HepG2 (cell line): ENCODE measurements around the gene RSBN1. TPM values are rescaled to one million over a fixed set of nuclear protein-coding genes. Genes with fewer than 3 reads are reported as not detected.

Experiments
- ATAC-seq: fragments of 200-7000 bp; cut with Tn5 transposase; 3 replicates; pipeline ENCODE4 v1.9.1; 2020; ENCODE audit warnings: mild to moderate bottlenecking, moderate library complexity
- BruUV-seq: library from RNA; stranded (reverse); fragments of 400-500 nt; replicated peaks from 2 replicates; lab custom pipeline; 2021; lab: Mats Ljungman, UMichigan
- CTCF ChIA-PET: fragments of 300-600 bp; formaldehyde crosslinking; extraction: SDS; loops from one replicate; lab custom pipeline; 2021; ENCODE audit warnings: low total read pairs, inconsistent platforms, low intra/inter-chr PET ratio; lab: Yijun Ruan, JAX
- POLR2A ChIA-PET: fragments of 350-600 bp; sonication (Branson Sonifier 250); formaldehyde crosslinking; loops from one replicate; lab custom pipeline; 2020; ENCODE audit warnings: antibody characterized with exemption, inconsistent platforms; lab: Yijun Ruan, JAX
- DNase-seq: peaks from one replicate; pipeline ENCODE4 v3.0.0-alpha.2; 2015; ENCODE audit warnings: low spot score
- FAIRE-seq: peaks from 3 replicates; lab custom pipeline; 2011; peaks lifted over from hg19 to GRCh38; lab: Jason Lieb, UNC
- H2AFZ ChIP-seq: one replicate; pipeline ENCODE4 v1.6.1; 2011; ENCODE audit warnings: low read length, inconsistent platforms
- H3K27ac ChIP-seq: fragments of 300-600 bp; 3 replicates; pipeline ENCODE4 v1.8.0; 2011; ENCODE audit warnings: mixed run types, mild to moderate bottlenecking, mixed read lengths, low read length, inconsistent platforms; ENCODE audit not compliant: insufficient read depth; ENCODE audit errors: extremely low read length
- H3K27me3 ChIP-seq, 2 experiments: fragments of 200-600 bp in 1 of 2; 2 replicates in 1 of 2; 3 replicates in 1 of 2; pipeline versions ENCODE4 v1.6.0 to v1.8.0; 2011; ENCODE audit warnings: low read length in 2 of 2, mild to moderate bottlenecking in 2 of 2, moderate library complexity in 2 of 2, inconsistent platforms in 1 of 2; ENCODE audit not compliant: insufficient read depth in 2 of 2, control insufficient read depth in 1 of 2
- H3K36me3 ChIP-seq, 2 experiments: fragments of 200-600 bp in 1 of 2; replicated peaks in 1 of 2; 2 replicates in 1 of 2; 3 replicates in 1 of 2; pipeline versions ENCODE4 v1.5.1 to v1.8.0; 2011; ENCODE audit warnings: low read length in 2 of 2, inconsistent platforms in 1 of 2; ENCODE audit not compliant: insufficient read depth in 2 of 2, control insufficient read depth in 1 of 2
- H3K4me1 ChIP-seq: 2 replicates; pipeline ENCODE4 v1.5.1; 2012; ENCODE audit warnings: low read length, inconsistent platforms; ENCODE audit not compliant: insufficient read depth
- H3K4me2 ChIP-seq: 2 replicates; pipeline ENCODE4 v1.6.0; 2011; ENCODE audit warnings: low read depth, low read length, inconsistent platforms
- H3K4me3 ChIP-seq, 3 experiments: fragments of 200-600 bp in 1 of 3; sonication (generic), shearing (Covaris generic) in 1 of 3; replicated peaks in 1 of 3; 2 replicates each; pipeline ENCODE4 v1.5.1; 2011 to 2016; ENCODE audit warnings: low read length in 3 of 3, inconsistent platforms in 2 of 3, low read depth in 2 of 3, mild to moderate bottlenecking in 2 of 3, control low read depth in 1 of 3, mixed read lengths in 1 of 3; ENCODE audit not compliant: insufficient read depth in 1 of 3
- H3K79me2 ChIP-seq: one replicate; pipeline ENCODE4 v1.6.1; 2011; ENCODE audit warnings: low read length, inconsistent platforms; ENCODE audit not compliant: insufficient read depth
- H3K9ac ChIP-seq: 2 replicates; pipeline ENCODE4 v1.6.0; 2011; ENCODE audit warnings: mild to moderate bottlenecking, low read depth, low read length, inconsistent platforms; ENCODE audit not compliant: insufficient read depth
- H3K9me3 ChIP-seq: 2 replicates; pipeline ENCODE4 v1.5.1; 2012; ENCODE audit warnings: mild to moderate bottlenecking, low read length
- H4K20me1 ChIP-seq: 2 replicates; pipeline ENCODE4 v1.6.0; 2011; ENCODE audit warnings: inconsistent platforms, mild to moderate bottlenecking, low read length, moderate library complexity; ENCODE audit not compliant: insufficient read depth
- AHR ChIP-seq: IDR thresholded peaks from 2 replicates; pipeline ENCODE4 v1.6.1; 2018; ENCODE audit warnings: missing genetic modification reagents, missing compliant biosample characterization
- CENPBD1 ChIP-seq: sonication (generic); formaldehyde crosslinking; IDR thresholded peaks from 2 replicates; pipeline ENCODE4 v1.8.0; 2022; ENCODE audit warnings: missing genetic modification reagents, low read depth, mild to moderate bottlenecking, borderline replicate concordance
- CHCHD3 ChIP-seq: sonication (generic); formaldehyde crosslinking; IDR thresholded peaks from 2 replicates; pipeline ENCODE4 v1.8.0; 2022; ENCODE audit warnings: mild to moderate bottlenecking, missing genetic modification reagents, moderate library complexity
- DPF2 ChIP-seq: sonication (generic); formaldehyde crosslinking; IDR thresholded peaks from 2 replicates; pipeline ENCODE4 v1.4.0; 2020; ENCODE audit warnings: mild to moderate bottlenecking, low read depth, missing genetic modification reagents, borderline replicate concordance
- IKZF4 ChIP-seq: sonication (generic); formaldehyde crosslinking; IDR thresholded peaks from 2 replicates; pipeline ENCODE4 v1.5.1; 2020; ENCODE audit warnings: borderline replicate concordance, mild to moderate bottlenecking, low read depth, missing genetic modification reagents; ENCODE audit errors: not compliant biosample characterization
- KLF13 ChIP-seq: sonication (generic); formaldehyde crosslinking; IDR thresholded peaks from 2 replicates; pipeline ENCODE4 v1.4.0; 2020; ENCODE audit warnings: mild to moderate bottlenecking, missing genetic modification reagents
- MEIS2 ChIP-seq: sonication (generic); formaldehyde crosslinking; IDR thresholded peaks from 2 replicates; pipeline ENCODE4 v1.9.0; 2021; ENCODE audit warnings: mild to moderate bottlenecking, missing genetic modification reagents
- NCOA1 ChIP-seq: sonication (generic); formaldehyde crosslinking; IDR thresholded peaks from 2 replicates; pipeline ENCODE4 v1.9.0; 2021; ENCODE audit warnings: missing genetic modification reagents
- NR2F2 ChIP-seq: IDR thresholded peaks from 2 replicates; pipeline ENCODE4 v1.6.1; 2012; ENCODE audit warnings: low read depth, inconsistent platforms, borderline replicate concordance
- RBM39 ChIP-seq: fragments of 200-400 bp; formaldehyde crosslinking; IDR thresholded peaks from one replicate; pipeline ENCODE4 v1.6.1; 2018; ENCODE audit warnings: antibody characterized with exemption, mild to moderate bottlenecking, low read depth, low read length; ENCODE audit not compliant: poor library complexity, severe bottlenecking
- SMC3 ChIP-seq: IDR thresholded peaks from 2 replicates; pipeline ENCODE4 v1.6.1; 2011; ENCODE audit warnings: low read length, improper control_type of control experiment
- SOX6 ChIP-seq, 2 experiments: fragments of 450-650 bp in 1 of 2; sonication (generic) in 1 of 2; formaldehyde crosslinking in 1 of 2; IDR thresholded peaks; 2 replicates each; pipeline versions ENCODE4 v1.4.0 to v1.6.1; 2017 to 2020; ENCODE audit warnings: antibody characterized with exemption in 1 of 2, mild to moderate bottlenecking in 1 of 2, missing genetic modification reagents in 1 of 2
- ZNF18 ChIP-seq: sonication (generic); formaldehyde crosslinking; IDR thresholded peaks from 2 replicates; pipeline ENCODE4 v1.8.0; 2022; ENCODE audit warnings: mild to moderate bottlenecking, missing genetic modification reagents; ENCODE audit not compliant: insufficient replicate concordance
- ZNF276 ChIP-seq: sonication (generic); formaldehyde crosslinking; IDR thresholded peaks from 2 replicates; pipeline ENCODE4 v1.4.0; 2020; ENCODE audit warnings: mild to moderate bottlenecking, low read depth, missing genetic modification reagents
- ZNF724P ChIP-seq: sonication (generic); formaldehyde crosslinking; IDR thresholded peaks from 2 replicates; pipeline ENCODE4 v1.8.0; 2022; ENCODE audit warnings: missing genetic modification reagents, borderline replicate concordance
- ZNF766 ChIP-seq: sonication (generic); formaldehyde crosslinking; IDR thresholded peaks from 2 replicates; pipeline ENCODE4 v1.5.0; 2020; ENCODE audit warnings: missing genetic modification reagents, borderline replicate concordance
- ZNF768 ChIP-seq: sonication (generic); formaldehyde crosslinking; IDR thresholded peaks from 2 replicates; pipeline ENCODE4 v1.4.0; 2020; ENCODE audit warnings: missing genetic modification reagents
- ZSCAN25 ChIP-seq: sonication (generic); formaldehyde crosslinking; IDR thresholded peaks from 2 replicates; pipeline ENCODE4 v1.8.0; 2022; ENCODE audit warnings: mild to moderate bottlenecking, missing genetic modification reagents
- WGBS: methylation state at CpG from one replicate; pipeline ENCODE4 v1.1.6; 2017; ENCODE audit warnings: low lambda C conversion rate; 5-methylcytosine and 5-hydroxymethylcytosine counted together
- in situ Hi-C: cut with HindIII; loops from 2 replicates; pipeline ENCODE4 v1.10.0; 2017; ENCODE audit warnings: low pct_unique_long_range_greater_than_20kb; ENCODE audit not compliant: extremely low pct_ligation_motif_present
- intact Hi-C: fragments of 100-400 bp; cut with micrococcal nuclease; formaldehyde crosslinking; loops from one replicate; pipeline ENCODE4 v1.10.0; 2022; ENCODE audit not compliant: unreplicated experiment
- polyA plus RNA-seq, 8 experiments: library from polyadenylated mRNA; depleted of rRNA in 3 of 8; stranded (reverse) in 7 of 8; unstranded in 1 of 8; fragments of >200 nt; fragmentation: Illumina TruSeq in 4 of 8; extraction: Trizol in 4 of 8; gene quantifications; 2 replicates each; pipeline versions ENCODE4 v1.2.1 to v1.2.3, GENCODE V29; 2011 to 2016; ENCODE audit warnings: low read depth in 4 of 8, missing spikeins in 1 of 8, mixed read lengths in 1 of 8; ENCODE audit not compliant: insufficient read depth in 1 of 8
- total RNA-seq, 5 experiments: library from RNA; depleted of rRNA; stranded (reverse); fragments of >200 nt; fragmentation: Illumina TruSeq; extraction: Trizol; gene quantifications; 2 replicates each; pipeline ENCODE4 v1.2.3, GENCODE V29; 2016; ENCODE audit warnings: low read depth in 1 of 5

RSBN1 gene
- total and polyA plus RNA-seq, 2 of the 13 experiments (the other 11 are each of a cell fraction or from before 2014, with no cell fraction given) = 8.3 to 10.4 TPM

GRCh38 chr1:113812661-113813135 is 422 bp upstream of the RSBN1 start (continued):
- TF ChIP-seq SOX6 (IDR thresholded peaks at IDR 0.05) (no peak), SOX6 (CRISPR knock-in tag; IDR thresholded peaks at IDR 0.05) (0 out of 2 replicates have a peak, but pooled peaks have one; percentile 26)

- H3K27me3 ChIP-seq = no peaks in the 10 kb centered on the region; a peak in 1 of 5 replicates
- no peaks in the 10 kb centered on the region for H3K9me3 ChIP-seq
- BruUV-seq = no TSS peak
- in situ Hi-C loops = no loop called here
- peak overlapping the region; percentile 83 for H3K27ac ChIP-seq
- peak overlapping the region; percentile 78 for H3K4me2 ChIP-seq
- CTCF ChIA-PET = no interaction called here
- H3K79me2 ChIP-seq = peaks cover 54% of the 10 kb centered on the region
- FAIRE-seq (no peak), DNase-seq (peak; percentile 9), ATAC-seq (peak; percentile 66)
- H3K4me1 ChIP-seq = peaks cover 28% of the 10 kb centered on the region
- no peak overlapping the region for H2AFZ ChIP-seq
- H3K9ac ChIP-seq = peak overlapping the region; percentile 94
- 2% methylated on average over 21 of the region's 29 CpGs for WGBS
- POLR2A ChIA-PET = interaction anchor here (1.1 to 2.3 kb wide), 5 partner anchors 26 to 739 kb away, joined by 3 to 34 read pairs (median 9); partner anchors contain the start of genes AP4B1, DCLRE1B, HIPK1 and LRIG2
- H3K36me3 ChIP-seq = peaks cover 0 to 4% of the 10 kb centered on the region in 2 experiments; a peak in 1 of 5 replicates
- peak overlapping the region; percentile 76 to 99 (median 88) for H3K4me3 ChIP-seq
- intact Hi-C loops = no loop called here
- peaks cover 31% of the 10 kb centered on the region for H4K20me1 ChIP-seq
- no peak for TF ChIP-seq CENPBD1
- no peak for TF ChIP-seq KLF13 (CRISPR knock-in tag)
- peak; percentile 17 for TF ChIP-seq ZNF18 (CRISPR knock-in tag)
- no peak for TF ChIP-seq ZNF766 (CRISPR knock-in tag)
- TF ChIP-seq NCOA1 (CRISPR knock-in tag) = 0 out of 2 replicates have a peak, but pooled peaks have one; percentile 26
- no peak for TF ChIP-seq ZNF276 (CRISPR knock-in tag)
- no peak for TF ChIP-seq AHR
- no peak for TF ChIP-seq SMC3
- TF ChIP-seq DPF2 (CRISPR knock-in tag) = no peak
- TF ChIP-seq RBM39 = no peak
- TF ChIP-seq NR2F2 = no peak
- 0 out of 2 replicates have a peak, but pooled peaks have one; percentile 16 for TF ChIP-seq ZNF724P (CRISPR knock-in tag)
- TF ChIP-seq ZNF768 (CRISPR knock-in tag) = 0 out of 2 replicates have a peak, but pooled peaks have one; percentile 15
- TF ChIP-seq ZSCAN25 (CRISPR knock-in tag) = peak; percentile 39; the same call in 1 of the 2 replicates
- no peak for TF ChIP-seq IKZF4
- TF ChIP-seq CHCHD3 = 0 out of 2 replicates have a peak, but pooled peaks have one; percentile 2
- no peak for TF ChIP-seq MEIS2 (CRISPR knock-in tag)
Observed at GRCh38 chr1:113811156-113811887, 954 bp downstream of the RSBN1 start.
